ENCODE data around the gene HIRA. TPM values are rescaled to one million over a fixed set of nuclear protein-coding genes. Genes with fewer than 3 reads are reported as not detected.
A peak's percentile ranks its signal among the peaks of the same experiment; 100 is the strongest.

The HIRA gene
- total RNA-seq, 1 donor from 2014 or later: 43.3 TPM

- Mint-ChIP-seq H3K9me3 (no peaks in the 10 kb centered on the region), H3K36me3 (peaks cover 22% of the 10 kb centered on the region), H3K4me3 (no peak overlapping the region), H3K4me1 (ENCODE audit: unreplicated experiment) (no peaks in the 10 kb centered on the region), H3K27me3 (no peaks in the 10 kb centered on the region), H3K27ac (peak overlapping the region; percentile 18)
- DNase-seq (ENCODE audit: extremely low spot score, unreplicated experiment): no peak
- TF ChIP-seq, protein P1, sequence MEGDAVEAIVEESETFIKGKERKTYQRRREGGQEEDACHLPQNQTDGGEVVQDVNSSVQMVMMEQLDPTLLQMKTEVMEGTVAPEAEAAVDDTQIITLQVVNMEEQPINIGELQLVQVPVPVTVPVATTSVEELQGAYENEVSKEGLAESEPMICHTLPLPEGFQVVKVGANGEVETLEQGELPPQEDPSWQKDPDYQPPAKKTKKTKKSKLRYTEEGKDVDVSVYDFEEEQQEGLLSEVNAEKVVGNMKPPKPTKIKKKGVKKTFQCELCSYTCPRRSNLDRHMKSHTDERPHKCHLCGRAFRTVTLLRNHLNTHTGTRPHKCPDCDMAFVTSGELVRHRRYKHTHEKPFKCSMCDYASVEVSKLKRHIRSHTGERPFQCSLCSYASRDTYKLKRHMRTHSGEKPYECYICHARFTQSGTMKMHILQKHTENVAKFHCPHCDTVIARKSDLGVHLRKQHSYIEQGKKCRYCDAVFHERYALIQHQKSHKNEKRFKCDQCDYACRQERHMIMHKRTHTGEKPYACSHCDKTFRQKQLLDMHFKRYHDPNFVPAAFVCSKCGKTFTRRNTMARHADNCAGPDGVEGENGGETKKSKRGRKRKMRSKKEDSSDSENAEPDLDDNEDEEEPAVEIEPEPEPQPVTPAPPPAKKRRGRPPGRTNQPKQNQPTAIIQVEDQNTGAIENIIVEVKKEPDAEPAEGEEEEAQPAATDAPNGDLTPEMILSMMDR (conservative IDR thresholded peaks at IDR 0.05): no peak
Measured at GRCh38 chr22:19376247-19376646, 55.3 kb downstream of the HIRA start.

DNA sequence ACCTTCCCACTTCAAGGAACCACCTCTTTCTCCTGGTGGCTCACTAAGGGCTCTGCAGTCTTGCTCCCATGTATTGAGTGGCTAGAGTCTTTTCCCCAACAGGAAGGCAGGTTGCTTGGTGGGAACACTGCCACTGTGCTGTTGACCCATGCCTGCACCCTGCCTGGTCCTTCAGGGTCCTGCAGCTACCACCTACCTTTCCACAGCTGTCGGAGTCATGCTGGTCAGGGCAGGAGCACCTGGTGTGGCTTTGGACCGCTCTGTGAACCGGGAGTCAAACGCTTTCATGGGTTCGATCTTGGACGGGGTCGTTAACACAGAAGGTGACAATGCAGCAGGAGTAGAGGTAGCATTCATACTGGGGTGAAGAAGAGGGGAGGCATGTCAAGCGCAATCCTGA is 56.1 kb downstream of the HIRA start:
- TF ChIP-seq, protein P1 (conservative IDR thresholded peaks at IDR 0.05): no peak
- Mint-ChIP-seq H3K4me1 (ENCODE audit: unreplicated experiment) (no peaks in the 10 kb centered on the region), H3K9me3 (no peaks in the 10 kb centered on the region), H3K27ac (no peak overlapping the region), H3K4me3 (no peak overlapping the region), H3K27me3 (no peaks in the 10 kb centered on the region), H3K36me3 (peaks cover 22% of the 10 kb centered on the region)
- no peak for DNase-seq (ENCODE audit: extremely low spot score, unreplicated experiment)

GRCh38 chr22:19374410-19374809 is 57.1 kb downstream of the HIRA start:
- Mint-ChIP-seq H3K4me1 (ENCODE audit: unreplicated experiment) (no peaks in the 10 kb centered on the region), H3K27me3 (no peaks in the 10 kb centered on the region), H3K4me3 (no peak overlapping the region), H3K27ac (no peak overlapping the region), H3K9me3 (no peaks in the 10 kb centered on the region), H3K36me3 (peaks cover 22% of the 10 kb centered on the region)
- TF ChIP-seq, protein P1 (conservative IDR thresholded peaks at IDR 0.05): no peak
- DNase-seq (ENCODE audit: extremely low spot score, unreplicated experiment): no peak

GRCh38 chr22:19373450-19373849 is 58.1 kb downstream of the HIRA start:
- no peaks in the 10 kb centered on the region for H3K27me3 Mint-ChIP-seq
- no peaks in the 10 kb centered on the region for H3K9me3 Mint-ChIP-seq
- H3K36me3 Mint-ChIP-seq: peaks cover 22% of the 10 kb centered on the region
- no peaks in the 10 kb centered on the region for H3K4me1 Mint-ChIP-seq (ENCODE audit: unreplicated experiment)
- TF ChIP-seq, protein P1 (conservative IDR thresholded peaks at IDR 0.05): no peak
- no peak overlapping the region for H3K4me3 Mint-ChIP-seq
- DNase-seq (ENCODE audit: extremely low spot score, unreplicated experiment): no peak
- H3K27ac Mint-ChIP-seq: no peak overlapping the region

GRCh38 chr22:19371893-19372292 is 59.6 kb downstream of the HIRA start:
- no peak overlapping the region for H3K4me3 Mint-ChIP-seq
- peaks cover 26% of the 10 kb centered on the region for H3K36me3 Mint-ChIP-seq
- no peaks in the 10 kb centered on the region for H3K4me1 Mint-ChIP-seq (ENCODE audit: unreplicated experiment)
- H3K9me3 Mint-ChIP-seq: no peaks in the 10 kb centered on the region
- TF ChIP-seq, protein P1 (conservative IDR thresholded peaks at IDR 0.05): no peak
- no peaks in the 10 kb centered on the region for H3K27me3 Mint-ChIP-seq
- H3K27ac Mint-ChIP-seq: no peak overlapping the region
- no peak for DNase-seq (ENCODE audit: extremely low spot score, unreplicated experiment)

- Mint-ChIP-seq H3K4me3 (no peak overlapping the region), H3K27ac (no peak overlapping the region), H3K4me1 (ENCODE audit: unreplicated experiment) (no peaks in the 10 kb centered on the region), H3K36me3 (peaks cover 28% of the 10 kb centered on the region), H3K9me3 (no peaks in the 10 kb centered on the region), H3K27me3 (no peaks in the 10 kb centered on the region)
- peak; percentile 29 for DNase-seq (ENCODE audit: extremely low spot score, unreplicated experiment)
- TF ChIP-seq, protein P1 (conservative IDR thresholded peaks at IDR 0.05): no peak
Measured at GRCh38 chr22:19368876-19369275, 62.7 kb downstream of the HIRA start.
